Activated T-cell treated with anti-CD3 and anti-CD28 coated beads, Interleukin-2, amount 50 U/mL, for 24 hours (primary cell): ENCODE data around the gene ATP6V0D1.
"Not testable (repeated sequence)": the region's sequence is repeated elsewhere in the genome, so short reads cannot be mapped to it uniquely, and the experiment has no call there.

Source experiments
- DNase-seq: peaks from one replicate; pipeline ENCODE4 v3.0.0-alpha.2; 2020
- H3K27ac Mint-ChIP-seq: 2 replicates; pipeline ENCODE4 v1.8.0; 2020; ENCODE audit warnings: mild to moderate bottlenecking, mixed read lengths
- H3K27me3 Mint-ChIP-seq: 2 replicates; pipeline ENCODE4 v1.8.0; 2020; ENCODE audit warnings: mixed read lengths
- H3K36me3 Mint-ChIP-seq: 2 replicates; pipeline ENCODE4 v1.8.0; 2020; ENCODE audit warnings: low read depth, mixed read lengths
- H3K4me1 Mint-ChIP-seq: 2 replicates; pipeline ENCODE4 v1.8.0; 2020; ENCODE audit warnings: low read depth, mixed read lengths
- H3K4me3 Mint-ChIP-seq: 2 replicates; pipeline ENCODE4 v1.8.0; 2020; ENCODE audit warnings: mild to moderate bottlenecking, moderate library complexity, mixed read lengths
- H3K9me3 Mint-ChIP-seq: 2 replicates; pipeline ENCODE4 v1.8.0; 2020; ENCODE audit warnings: mixed read lengths

The ATP6V0D1 gene

DNA sequence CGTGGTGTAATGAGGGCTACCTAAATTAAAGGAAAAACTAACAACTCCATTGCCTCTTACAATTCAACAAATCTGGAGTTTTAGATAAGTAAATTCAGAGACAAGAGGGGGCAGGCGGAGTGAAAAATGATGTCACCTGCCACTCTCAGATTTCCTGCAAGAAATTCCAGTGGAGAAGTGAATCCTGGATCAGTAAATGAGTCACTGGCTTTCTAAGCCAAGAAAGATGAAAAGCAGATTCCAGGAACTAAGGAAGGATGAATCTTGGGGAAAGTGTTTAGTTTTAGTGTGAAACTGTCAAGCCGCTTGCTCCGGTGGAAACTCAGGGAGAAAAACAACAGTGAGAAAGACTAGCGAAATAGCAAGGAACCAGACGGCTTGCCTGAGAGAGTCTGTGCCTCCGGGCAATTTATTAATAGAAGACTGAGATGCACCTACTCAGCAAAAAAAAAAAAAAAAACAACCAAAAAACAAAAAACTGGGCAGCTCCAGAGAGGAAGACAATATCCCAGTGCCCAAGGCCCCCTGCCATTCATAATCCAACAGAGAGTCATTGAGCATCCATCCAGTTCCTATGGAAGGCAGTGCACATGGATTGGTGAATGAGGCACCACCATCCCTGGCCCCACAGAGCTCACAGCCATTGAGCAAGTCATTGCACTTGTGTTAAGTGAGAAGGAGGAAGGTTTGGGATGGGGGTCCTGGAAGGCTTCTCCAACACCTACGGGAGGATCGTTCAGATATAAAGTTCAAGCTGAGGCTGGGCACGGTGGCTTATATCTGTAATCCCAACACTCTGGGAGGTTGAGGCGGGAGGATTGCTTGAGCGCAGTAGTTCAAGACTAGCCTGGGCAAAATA, 35.6 kb upstream of the ATP6V0D1 start:
- Mint-ChIP-seq H3K9me3 (no peaks in the 10 kb centered on the region), H3K4me1 (peaks cover 17% of the 10 kb centered on the region), H3K27ac (no peak overlapping the region), H3K4me3 (no peak overlapping the region), H3K36me3 (no peaks in the 10 kb centered on the region), H3K27me3 (no peaks in the 10 kb centered on the region)
- no peak for DNase-seq

DNA sequence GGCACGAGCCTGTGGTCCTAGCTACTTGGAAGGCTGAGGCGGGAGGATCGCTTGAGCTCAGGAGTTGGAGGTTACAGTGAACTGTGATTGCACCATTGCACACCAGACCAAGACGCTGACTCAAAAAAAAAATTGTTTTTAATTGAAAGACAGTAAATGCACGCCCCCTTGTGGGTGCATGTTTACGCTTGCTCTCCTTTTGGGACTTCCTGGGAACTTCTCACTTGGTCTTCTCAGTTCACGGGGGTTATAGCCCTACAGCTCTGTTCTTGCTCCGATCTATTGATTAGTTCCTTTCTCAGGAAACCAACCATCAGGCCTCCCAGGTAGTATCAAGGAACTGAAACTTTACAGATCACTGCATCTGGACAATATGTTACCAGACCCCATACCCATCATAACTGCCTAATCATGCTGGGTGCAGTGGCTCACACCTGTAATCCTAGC, 33.4 kb upstream of the ATP6V0D1 start:
- peaks cover 10% of the 10 kb centered on the region for H3K4me1 Mint-ChIP-seq
- DNase-seq: peak; percentile 78
- no peaks in the 10 kb centered on the region for H3K36me3 Mint-ChIP-seq
- no peak overlapping the region for H3K27ac Mint-ChIP-seq
- H3K4me3 Mint-ChIP-seq: no peak overlapping the region
- H3K27me3 Mint-ChIP-seq: no peaks in the 10 kb centered on the region
- no peaks in the 10 kb centered on the region for H3K9me3 Mint-ChIP-seq

DNA sequence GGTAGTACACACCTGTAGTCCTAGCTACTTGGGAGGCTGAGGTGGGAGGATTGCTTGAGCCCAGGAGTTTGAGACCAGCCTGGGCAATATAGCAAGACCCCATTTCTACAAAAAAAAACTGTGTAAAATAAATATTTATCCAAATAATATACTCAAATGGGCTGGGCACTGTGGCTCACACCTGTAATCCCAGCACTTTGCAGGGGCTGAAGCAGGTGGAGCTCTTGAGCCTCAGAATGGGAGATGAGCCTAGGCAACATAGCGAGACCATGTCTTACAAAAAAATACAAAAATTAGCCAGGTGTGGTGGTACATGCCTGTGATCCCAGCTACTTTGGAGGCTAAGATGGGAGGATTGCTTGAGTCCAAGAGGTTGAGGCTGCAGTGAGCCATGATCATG, 32.9 kb upstream of the ATP6V0D1 start:
- not testable (repeated sequence) for DNase-seq, H3K9me3 Mint-ChIP-seq, H3K27ac Mint-ChIP-seq, H3K27me3 Mint-ChIP-seq, H3K4me3 Mint-ChIP-seq, H3K36me3 Mint-ChIP-seq
- H3K4me1 Mint-ChIP-seq: peaks cover 15% of the 10 kb centered on the region

DNA sequence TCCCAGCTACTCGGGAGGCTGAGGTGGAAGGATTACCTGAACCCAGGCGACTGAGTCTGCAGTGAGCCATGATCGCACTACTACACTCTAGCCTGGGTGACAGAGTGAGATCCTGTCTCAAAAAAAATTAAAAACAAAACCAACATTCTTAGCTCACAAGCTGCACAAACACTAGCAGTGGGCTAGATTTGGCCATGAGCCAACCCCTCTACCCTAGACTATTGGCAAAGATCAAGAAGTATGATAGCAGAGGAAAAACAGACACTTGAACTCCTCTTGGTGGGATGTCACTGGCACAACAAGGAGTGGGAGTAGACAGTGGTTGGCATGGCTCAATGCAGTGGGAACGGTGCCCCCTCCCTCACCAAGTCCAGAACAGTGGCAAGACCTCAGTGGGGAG, 28.1 kb upstream of the ATP6V0D1 start:
- H3K36me3 Mint-ChIP-seq: peaks cover 3% of the 10 kb centered on the region
- H3K27me3 Mint-ChIP-seq: no peaks in the 10 kb centered on the region
- DNase-seq: no peak
- no peak overlapping the region for H3K4me3 Mint-ChIP-seq
- peaks cover 42% of the 10 kb centered on the region for H3K4me1 Mint-ChIP-seq
- no peaks in the 10 kb centered on the region for H3K9me3 Mint-ChIP-seq
- H3K27ac Mint-ChIP-seq: peak overlapping the region; percentile 37

GRCh38 chr16:67506468-67506867, 25.5 kb upstream of the ATP6V0D1 start:
- no peak for DNase-seq
- H3K9me3 Mint-ChIP-seq: no peaks in the 10 kb centered on the region
- peak overlapping the region; percentile 38 for H3K27ac Mint-ChIP-seq
- H3K4me3 Mint-ChIP-seq: no peak overlapping the region
- peaks cover 3% of the 10 kb centered on the region for H3K36me3 Mint-ChIP-seq
- peaks cover 48% of the 10 kb centered on the region for H3K4me1 Mint-ChIP-seq
- H3K27me3 Mint-ChIP-seq: no peaks in the 10 kb centered on the region

GRCh38 chr16:67504031-67505021, 23.4 kb upstream of the ATP6V0D1 start:
- H3K36me3 Mint-ChIP-seq: peaks cover 5% of the 10 kb centered on the region
- DNase-seq: peak; percentile 46
- H3K27ac Mint-ChIP-seq: peak overlapping the region; percentile 89
- peaks cover 46% of the 10 kb centered on the region for H3K4me1 Mint-ChIP-seq
- H3K4me3 Mint-ChIP-seq: no peak overlapping the region
- H3K9me3 Mint-ChIP-seq: no peaks in the 10 kb centered on the region
- no peaks in the 10 kb centered on the region for H3K27me3 Mint-ChIP-seq

- Mint-ChIP-seq H3K27me3 (no peaks in the 10 kb centered on the region), H3K36me3 (peaks cover 13% of the 10 kb centered on the region), H3K4me1 (peaks cover 10% of the 10 kb centered on the region), H3K4me3 (no peak overlapping the region), H3K27ac (peak overlapping the region; percentile 26), H3K9me3 (no peaks in the 10 kb centered on the region)
- DNase-seq: no peak
Measured at GRCh38 chr16:67499106-67499505, 18.1 kb upstream of the ATP6V0D1 start.

DNA sequence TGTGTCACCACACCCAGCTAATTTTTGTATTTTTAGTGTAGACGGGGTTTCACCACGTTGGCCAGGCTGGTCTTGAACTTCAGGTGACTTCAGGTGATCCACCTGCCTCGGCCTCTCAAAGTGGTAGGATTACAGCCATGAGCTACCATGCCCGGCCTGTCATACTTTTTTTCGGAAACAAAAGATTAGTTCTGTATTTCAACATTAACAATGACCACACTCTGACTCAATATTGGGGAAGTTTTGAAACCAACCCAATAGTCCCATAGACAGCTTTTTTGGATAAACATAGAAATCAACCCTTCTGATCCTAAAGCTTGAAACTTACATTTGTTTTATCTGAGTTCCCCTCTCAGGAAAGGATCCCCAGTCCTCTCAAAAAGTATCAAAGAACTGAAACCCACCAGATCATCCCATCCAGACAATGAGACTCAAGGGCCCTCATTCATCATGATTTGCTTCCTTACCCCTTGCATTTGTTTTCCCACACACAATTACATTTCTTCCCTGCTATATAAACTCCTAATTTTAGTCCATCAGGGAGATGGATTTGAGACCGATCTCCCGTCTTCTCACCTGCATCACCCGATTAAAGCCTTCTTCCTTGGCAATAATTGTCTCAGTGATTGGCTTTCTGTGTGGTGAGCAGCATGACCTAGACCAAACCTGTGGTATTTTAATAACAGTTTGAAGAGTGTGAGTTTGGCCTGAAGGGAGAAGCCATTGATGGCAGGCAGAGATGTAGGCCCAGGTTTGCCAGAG, 9.6 kb upstream of the ATP6V0D1 start:
- Mint-ChIP-seq H3K27me3 (no peaks in the 10 kb centered on the region), H3K9me3 (no peaks in the 10 kb centered on the region), H3K27ac (no peak overlapping the region), H3K4me3 (no peak overlapping the region), H3K4me1 (peaks cover 9% of the 10 kb centered on the region), H3K36me3 (peaks cover 24% of the 10 kb centered on the region)
- DNase-seq: no peak

- Mint-ChIP-seq H3K36me3 (peaks cover 32% of the 10 kb centered on the region), H3K27me3 (no peaks in the 10 kb centered on the region), H3K27ac (no peak overlapping the region), H3K4me3 (no peak overlapping the region), H3K9me3 (no peaks in the 10 kb centered on the region), H3K4me1 (peaks cover 10% of the 10 kb centered on the region)
- DNase-seq: no peak
Measured at GRCh38 chr16:67489401-67490083, 8.6 kb upstream of the ATP6V0D1 start.

- not testable (repeated sequence) for H3K9me3 Mint-ChIP-seq, DNase-seq, H3K4me3 Mint-ChIP-seq, H3K27me3 Mint-ChIP-seq
- H3K27ac Mint-ChIP-seq: peak overlapping the region; percentile 41
- H3K4me1 Mint-ChIP-seq: peaks cover 23% of the 10 kb centered on the region
- peaks cover 35% of the 10 kb centered on the region for H3K36me3 Mint-ChIP-seq
Measured at GRCh38 chr16:67487561-67487960, 6.6 kb upstream of the ATP6V0D1 start.

GRCh38 chr16:67486805-67487204, 5.8 kb upstream of the ATP6V0D1 start:
- peaks cover 42% of the 10 kb centered on the region for H3K36me3 Mint-ChIP-seq
- H3K27ac Mint-ChIP-seq: peak overlapping the region; percentile 50
- peaks cover 28% of the 10 kb centered on the region for H3K4me1 Mint-ChIP-seq

DNA sequence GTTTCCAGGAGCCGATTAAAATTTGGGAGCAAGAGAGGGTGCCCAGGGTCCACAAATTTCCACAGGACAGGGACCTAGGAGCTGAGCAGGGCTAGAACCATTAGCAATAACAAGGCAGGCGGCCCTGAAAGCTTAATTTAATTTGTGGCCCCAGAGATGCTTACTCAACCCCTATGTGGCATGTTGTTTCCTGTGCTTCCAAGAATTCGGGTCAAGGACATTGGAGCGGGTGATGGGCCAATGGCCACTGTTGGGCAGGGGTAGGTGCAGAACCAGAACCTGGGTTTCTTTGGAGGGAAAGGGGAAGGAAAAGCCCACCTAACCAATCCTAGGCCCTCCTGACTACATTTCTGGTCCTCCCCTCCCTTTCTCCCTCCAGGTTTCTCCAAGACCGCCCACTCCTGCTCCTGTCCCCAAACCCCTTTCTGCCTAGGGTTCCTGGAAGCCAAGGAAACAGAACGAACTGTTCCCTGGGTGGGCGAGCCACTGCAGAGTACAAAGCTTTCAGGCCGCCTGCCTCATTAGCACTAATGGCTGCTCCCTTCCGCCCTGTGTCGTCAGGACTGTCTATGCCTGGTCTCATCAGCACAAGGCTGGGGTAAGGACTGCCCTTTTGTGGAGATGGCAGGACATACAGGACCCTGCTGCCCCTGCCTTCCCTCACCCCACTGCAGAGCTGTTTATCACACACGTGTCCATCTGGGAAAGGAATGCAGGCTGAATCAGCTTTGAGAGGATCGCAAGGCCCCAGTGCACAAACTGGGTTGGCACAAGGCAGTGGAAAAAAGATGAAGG, 3.0 kb upstream of the ATP6V0D1 start:
- peaks cover 36% of the 10 kb centered on the region for H3K4me1 Mint-ChIP-seq
- peak overlapping the region; percentile 80 for H3K27ac Mint-ChIP-seq
- H3K9me3 Mint-ChIP-seq: no peaks in the 10 kb centered on the region
- no peaks in the 10 kb centered on the region for H3K27me3 Mint-ChIP-seq
- peak overlapping the region; percentile 100 for H3K4me3 Mint-ChIP-seq
- H3K36me3 Mint-ChIP-seq: peaks cover 52% of the 10 kb centered on the region
- DNase-seq: no peak

More at GRCh38 chr16:67486805-67487204, 5.8 kb upstream of the ATP6V0D1 start:
- H3K4me3 Mint-ChIP-seq: no peak overlapping the region
- no peaks in the 10 kb centered on the region for H3K27me3 Mint-ChIP-seq
- no peak for DNase-seq
- no peaks in the 10 kb centered on the region for H3K9me3 Mint-ChIP-seq

- Mint-ChIP-seq H3K4me1 (peaks cover 40% of the 10 kb centered on the region), H3K9me3 (no peaks in the 10 kb centered on the region), H3K27ac (peak within 1 kb of the TSS; percentile 99), H3K4me3 (peak within 1 kb of the TSS; percentile 100), H3K27me3 (no peaks in the 10 kb centered on the region), H3K36me3 (peaks cover 51% of the 10 kb centered on the region)
- no peak for DNase-seq
Measured at GRCh38 chr16:67483150-67483549, 2.2 kb upstream of the ATP6V0D1 start, which contains the start of gene AGRP. Gene AGRP (minus strand): TSS chr16:67483547. CDS start chr16:67483398, 149 bp downstream.
